HEK293 (cell line): ENCODE results near the gene GMPR.

Experiments used
- CTCF ChIA-PET: fragments of 350-600 bp; formaldehyde crosslinking; extraction: SDS; loops from one replicate; lab custom pipeline; 2021; ENCODE audit warnings: antibody characterized with exemption; lab: Yijun Ruan, JAX
- POLR2A ChIA-PET: fragments of 300-600 bp; formaldehyde crosslinking; extraction: SDS; loops from one replicate; lab custom pipeline; 2020; ENCODE audit warnings: antibody characterized with exemption, inconsistent platforms; lab: Yijun Ruan, JAX
- H3K27ac ChIP-seq: fragments of 200-500 bp; sonication (Bioruptor generic); 2 replicates; pipeline ENCODE4 v1.5.1; 2014; ENCODE audit warnings: low read depth, low read length, control low read depth, inconsistent platforms; ENCODE audit errors: extremely low read depth
- H3K36me3 ChIP-seq, 2 experiments: fragments of 200-500 bp in 1 of 2; sonication (Bioruptor generic) in 1 of 2; 1 replicate in 1 of 2; 2 replicates in 1 of 2; pipeline ENCODE4 v1.5.1; 2014 to 2017; ENCODE audit warnings: inconsistent platforms in 2 of 2, low read length in 2 of 2; ENCODE audit not compliant: control insufficient read depth in 2 of 2, insufficient read depth in 1 of 2
- H3K4me1 ChIP-seq: fragments of 200-500 bp; sonication (Bioruptor generic); 2 replicates; pipeline ENCODE4 v1.5.1; 2014; ENCODE audit warnings: mild to moderate bottlenecking, low read length, inconsistent platforms; ENCODE audit not compliant: control insufficient read depth, insufficient read depth
- H3K4me3 ChIP-seq: 2 replicates; pipeline ENCODE4 v1.5.1; 2011; ENCODE audit warnings: low read depth, mild to moderate bottlenecking, control low read depth, low read length, moderate library complexity
- H3K9me3 ChIP-seq: fragments of 200-500 bp; sonication (Bioruptor generic); 2 replicates; pipeline ENCODE4 v1.5.1; 2014; ENCODE audit warnings: low read depth, low read length, inconsistent platforms; ENCODE audit not compliant: control insufficient read depth, insufficient read depth
- GLIS2 ChIP-seq: fragments of 450-650 bp; formaldehyde crosslinking; IDR thresholded peaks from 2 replicates; pipeline ENCODE4 v1.5.1; 2016; ENCODE audit warnings: missing biosample characterization, missing genetic modification characterization
- KLF16 ChIP-seq: fragments of 450-650 bp; formaldehyde crosslinking; IDR thresholded peaks from 2 replicates; pipeline ENCODE4 v1.5.1; 2017; ENCODE audit warnings: missing biosample characterization, missing genetic modification characterization
- KLF8 ChIP-seq: fragments of 450-650 bp; formaldehyde crosslinking; IDR thresholded peaks from 2 replicates; pipeline ENCODE4 v1.5.1; 2016; ENCODE audit warnings: missing biosample characterization, missing genetic modification characterization
- KLF9 ChIP-seq: fragments of 450-650 bp; formaldehyde crosslinking; IDR thresholded peaks from 2 replicates; pipeline ENCODE4 v1.5.1; 2016; ENCODE audit warnings: missing biosample characterization, missing genetic modification characterization, low read depth
- PRDM10 ChIP-seq: fragments of 450-650 bp; formaldehyde crosslinking; IDR thresholded peaks from 2 replicates; pipeline ENCODE4 v1.5.1; 2016; ENCODE audit warnings: missing biosample characterization, missing genetic modification characterization
- SP7 ChIP-seq: fragments of 450-650 bp; formaldehyde crosslinking; IDR thresholded peaks from 2 replicates; pipeline ENCODE4 v1.5.1; 2016; ENCODE audit warnings: missing biosample characterization, missing genetic modification characterization
- ZBTB1 ChIP-seq: fragments of 450-650 bp; formaldehyde crosslinking; IDR thresholded peaks from 2 replicates; pipeline ENCODE4 v1.5.1; 2016; ENCODE audit warnings: missing biosample characterization, missing genetic modification characterization
- ZBTB10 ChIP-seq: fragments of 450-650 bp; formaldehyde crosslinking; IDR thresholded peaks from 2 replicates; pipeline ENCODE4 v1.5.1; 2016; ENCODE audit warnings: missing biosample characterization, missing genetic modification characterization
- ZIC2 ChIP-seq: fragments of 450-650 bp; formaldehyde crosslinking; IDR thresholded peaks from 2 replicates; pipeline ENCODE4 v1.5.1; 2016; ENCODE audit warnings: missing biosample characterization, missing genetic modification characterization
- ZNF157 ChIP-seq: fragments of 450-650 bp; formaldehyde crosslinking; IDR thresholded peaks from 2 replicates; pipeline ENCODE4 v1.5.1; 2016; ENCODE audit warnings: missing biosample characterization, missing genetic modification characterization
- ZNF174 ChIP-seq: fragments of 450-650 bp; formaldehyde crosslinking; IDR thresholded peaks from 2 replicates; pipeline ENCODE4 v1.5.0; 2017; ENCODE audit warnings: missing biosample characterization, mild to moderate bottlenecking, missing genetic modification characterization
- ZNF175 ChIP-seq: fragments of 450-650 bp; formaldehyde crosslinking; IDR thresholded peaks from 2 replicates; pipeline ENCODE4 v1.5.1; 2016; ENCODE audit warnings: missing biosample characterization, missing genetic modification characterization
- ZNF184 ChIP-seq: fragments of 450-650 bp; IDR thresholded peaks from 2 replicates; pipeline ENCODE4 v1.5.1; 2018; ENCODE audit warnings: missing biosample characterization, mild to moderate bottlenecking, missing genetic modification characterization
- ZNF211 ChIP-seq: fragments of 450-650 bp; formaldehyde crosslinking; IDR thresholded peaks from 2 replicates; pipeline ENCODE4 v1.5.1; 2016; ENCODE audit warnings: low read depth, missing biosample characterization, missing genetic modification characterization
- ZNF23 ChIP-seq: fragments of 450-650 bp; formaldehyde crosslinking; IDR thresholded peaks from 2 replicates; pipeline ENCODE4 v1.5.1; 2016; ENCODE audit warnings: missing biosample characterization, missing genetic modification characterization, borderline replicate concordance
- ZNF248 ChIP-seq: fragments of 450-650 bp; formaldehyde crosslinking; IDR thresholded peaks from 2 replicates; pipeline ENCODE4 v1.5.1; 2017; ENCODE audit warnings: missing biosample characterization, missing genetic modification characterization
- ZNF266 ChIP-seq: fragments of 450-650 bp; formaldehyde crosslinking; IDR thresholded peaks from 2 replicates; pipeline ENCODE4 v1.5.1; 2016; ENCODE audit warnings: missing biosample characterization, missing genetic modification characterization, low read depth
- ZNF324 ChIP-seq: fragments of 450-650 bp; formaldehyde crosslinking; IDR thresholded peaks from 2 replicates; pipeline ENCODE4 v1.5.1; 2016; ENCODE audit warnings: missing biosample characterization, missing genetic modification characterization
- ZNF362 ChIP-seq: fragments of 450-650 bp; formaldehyde crosslinking; IDR thresholded peaks from 2 replicates; pipeline ENCODE4 v1.5.1; 2016; ENCODE audit warnings: missing biosample characterization, missing genetic modification characterization
- ZNF660 ChIP-seq: fragments of 450-650 bp; IDR thresholded peaks from 2 replicates; pipeline ENCODE4 v1.5.1; 2018; ENCODE audit warnings: missing biosample characterization, mild to moderate bottlenecking, missing genetic modification characterization
- ZNF776 ChIP-seq: fragments of 450-650 bp; formaldehyde crosslinking; IDR thresholded peaks from 2 replicates; pipeline ENCODE4 v1.5.0; 2017; ENCODE audit warnings: missing biosample characterization, missing genetic modification characterization, borderline replicate concordance
- ZSCAN16 ChIP-seq: fragments of 450-650 bp; formaldehyde crosslinking; IDR thresholded peaks from 2 replicates; pipeline ENCODE4 v1.5.1; 2016; ENCODE audit warnings: missing biosample characterization, missing genetic modification characterization
- ZSCAN23 ChIP-seq: fragments of 450-650 bp; formaldehyde crosslinking; IDR thresholded peaks from 2 replicates; pipeline ENCODE4 v1.5.1; 2016; ENCODE audit warnings: missing biosample characterization, missing genetic modification characterization

GMPR gene

GRCh38 chr6:16326971-16327776, 88.8 kb downstream of the GMPR start (continued):
- TF ChIP-seq ZNF660 (tag by site-specific recombination) = no peak

- TF ChIP-seq KLF8 (tag by site-specific recombination) (no peak), KLF16 (tag by site-specific recombination) (no peak), ZNF23 (tag by site-specific recombination) (no peak), ZNF324 (tag by site-specific recombination) (no peak), GLIS2 (tag by site-specific recombination) (no peak), ZBTB10 (tag by site-specific recombination) (no peak), ZBTB1 (tag by site-specific recombination) (no peak), ZIC2 (tag by site-specific recombination) (no peak)
- no peak overlapping the region for H3K27ac ChIP-seq
- H3K36me3 ChIP-seq = peaks cover 0 to 20% of the 10 kb centered on the region in 2 experiments; a peak in 2 of 3 replicates
- ChIA-PET POLR2A (no interaction called here), CTCF (interaction anchor here (0.5 to 1.7 kb wide), 5 partner anchors 9 to 355 kb away, joined by 3 to 5 read pairs (median 3); no protein-coding TSS in a partner anchor)
- H3K4me1 ChIP-seq = peaks cover 3% of the 10 kb centered on the region
- no peak overlapping the region for H3K4me3 ChIP-seq
- no peaks in the 10 kb centered on the region for H3K9me3 ChIP-seq
Observed at GRCh38 chr6:16327777-16328325, 89.5 kb downstream of the GMPR start.

- Histone ChIP-seq H3K9me3 (no peaks in the 10 kb centered on the region), H3K27ac (no peak overlapping the region), H3K36me3 (peaks cover 0 to 20% of the 10 kb centered on the region in 2 experiments; a peak in 2 of 3 replicates), H3K4me1 (no peaks in the 10 kb centered on the region), H3K4me3 (no peak overlapping the region)
- no peak for TF ChIP-seq ZNF211 (tag by site-specific recombination)
- no peak for TF ChIP-seq ZNF248 (tag by site-specific recombination)
- no peak for TF ChIP-seq ZNF362 (tag by site-specific recombination)
- TF ChIP-seq ZNF266 (tag by site-specific recombination) = no peak
- no peak for TF ChIP-seq ZNF157 (tag by site-specific recombination)
- TF ChIP-seq ZNF184 = no peak
- TF ChIP-seq PRDM10 (tag by site-specific recombination) = no peak
- TF ChIP-seq SP7 (tag by site-specific recombination) = no peak
- TF ChIP-seq ZSCAN16 (tag by site-specific recombination) = no peak
- TF ChIP-seq ZNF174 = no peak
- TF ChIP-seq KLF9 (tag by site-specific recombination) = no peak
- no peak for TF ChIP-seq ZSCAN23 (tag by site-specific recombination)
- TF ChIP-seq ZNF175 = no peak
- TF ChIP-seq ZNF776 (tag by site-specific recombination) = no peak
- ChIA-PET CTCF (interaction anchor here (0.6 to 1.7 kb wide), 7 partner anchors 10 to 442 kb away, joined by 3 to 5 read pairs (median 3); no protein-coding TSS in a partner anchor), POLR2A (no interaction called here)
Observed at GRCh38 chr6:16329233-16329632, 90.8 kb downstream of the GMPR start.
